ENCODE results near the gene TELO2. TPM values are rescaled to one million over a fixed set of nuclear protein-coding genes. Genes with fewer than 3 reads are reported as not detected.

The TELO2 gene
- total RNA-seq, 4 donors from 2014 or later: 23.1 to 40.0 (median 34.1) TPM

DNA sequence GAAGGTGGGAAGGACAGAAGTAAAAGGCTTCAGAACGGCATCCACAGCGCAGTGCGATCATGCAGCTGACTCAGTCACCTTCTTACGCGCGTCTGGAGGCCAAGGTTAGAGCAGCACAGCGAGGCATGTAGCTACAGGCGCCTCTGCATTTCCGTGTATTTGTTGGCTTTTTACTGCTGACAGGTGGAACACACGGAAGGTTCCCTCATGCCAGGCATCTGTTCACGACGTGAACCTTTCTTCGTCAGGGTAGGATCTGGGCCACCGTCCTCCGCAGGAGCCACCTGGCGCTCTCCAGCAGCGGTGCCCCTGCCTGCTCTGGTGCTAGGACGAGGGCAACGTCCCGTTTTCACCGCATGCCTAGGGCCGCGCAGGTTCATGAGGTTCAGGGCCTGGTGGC, 55.6 kb downstream of the TELO2 start:
- H3K4me3 ChIP-seq (ENCODE audit: low read depth, poor library complexity, severe bottlenecking): no peak overlapping the region
- TF ChIP-seq, protein P1, sequence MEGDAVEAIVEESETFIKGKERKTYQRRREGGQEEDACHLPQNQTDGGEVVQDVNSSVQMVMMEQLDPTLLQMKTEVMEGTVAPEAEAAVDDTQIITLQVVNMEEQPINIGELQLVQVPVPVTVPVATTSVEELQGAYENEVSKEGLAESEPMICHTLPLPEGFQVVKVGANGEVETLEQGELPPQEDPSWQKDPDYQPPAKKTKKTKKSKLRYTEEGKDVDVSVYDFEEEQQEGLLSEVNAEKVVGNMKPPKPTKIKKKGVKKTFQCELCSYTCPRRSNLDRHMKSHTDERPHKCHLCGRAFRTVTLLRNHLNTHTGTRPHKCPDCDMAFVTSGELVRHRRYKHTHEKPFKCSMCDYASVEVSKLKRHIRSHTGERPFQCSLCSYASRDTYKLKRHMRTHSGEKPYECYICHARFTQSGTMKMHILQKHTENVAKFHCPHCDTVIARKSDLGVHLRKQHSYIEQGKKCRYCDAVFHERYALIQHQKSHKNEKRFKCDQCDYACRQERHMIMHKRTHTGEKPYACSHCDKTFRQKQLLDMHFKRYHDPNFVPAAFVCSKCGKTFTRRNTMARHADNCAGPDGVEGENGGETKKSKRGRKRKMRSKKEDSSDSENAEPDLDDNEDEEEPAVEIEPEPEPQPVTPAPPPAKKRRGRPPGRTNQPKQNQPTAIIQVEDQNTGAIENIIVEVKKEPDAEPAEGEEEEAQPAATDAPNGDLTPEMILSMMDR (IDR thresholded peaks at IDR 0.05): no peak
- no peak for TF ChIP-seq POLR2A (IDR thresholded peaks at IDR 0.05)
- intact Hi-C loops (cut with DNase I; ENCODE audit: low total_unique reads): no loop called here
- DNase-seq (ENCODE audit: low spot score in 2 of 2): no peak
- 59 to 65% methylated on average over 22 to 23 of the region's 23 CpGs for WGBS, 2 donors

DNA sequence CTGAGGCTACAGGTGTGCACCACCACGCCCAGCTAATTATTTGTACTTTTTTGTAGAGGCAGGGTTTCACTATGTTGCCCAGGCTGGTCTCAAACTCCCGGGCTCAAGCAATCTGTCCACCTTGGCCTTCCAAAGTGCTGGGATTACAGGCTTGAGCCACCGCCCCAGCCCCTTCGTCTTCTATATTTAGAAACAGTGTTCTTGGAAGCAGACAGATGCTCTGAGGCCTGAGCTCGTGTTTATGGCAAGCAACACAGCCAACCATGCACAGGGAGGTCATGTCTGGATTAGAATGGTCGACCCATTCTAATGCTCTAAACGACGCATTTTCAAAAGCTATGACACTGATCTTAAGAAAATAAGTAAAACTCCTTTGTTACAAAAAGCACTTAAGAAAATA, 56.9 kb downstream of the TELO2 start:
- WGBS, 2 donors: 73 to 82% methylated on average over 8 of the region's 8 CpGs
- H3K4me3 ChIP-seq (ENCODE audit: low read depth, poor library complexity, severe bottlenecking): no peak overlapping the region
- DNase-seq (ENCODE audit: low spot score in 2 of 2): no peak
- TF ChIP-seq, protein P1 (IDR thresholded peaks at IDR 0.05): no peak
- no peak for TF ChIP-seq POLR2A (IDR thresholded peaks at IDR 0.05)
- intact Hi-C loops (cut with DNase I; ENCODE audit: low total_unique reads): no loop called here

DNA sequence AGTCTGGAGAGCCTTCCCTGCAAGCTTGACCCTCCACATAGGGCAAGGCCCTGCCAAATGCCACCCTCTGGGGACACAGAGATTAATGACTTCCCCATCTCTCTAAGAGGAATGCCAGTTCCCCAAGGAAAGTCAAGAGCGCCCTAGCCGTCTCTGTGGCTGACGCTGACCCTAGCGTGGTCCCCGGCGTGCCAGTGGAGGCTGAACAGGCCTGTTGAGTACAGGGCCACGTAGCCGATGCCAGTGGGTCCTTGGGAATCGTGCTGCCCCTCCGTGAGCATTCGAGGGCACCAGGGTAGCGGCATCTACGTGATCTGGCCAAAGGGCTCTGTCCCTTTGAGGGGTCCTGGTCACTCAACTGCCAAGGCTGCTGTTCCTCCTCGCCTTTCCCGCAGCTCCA, 57.5 kb downstream of the TELO2 start:
- H3K4me3 ChIP-seq (ENCODE audit: low read depth, poor library complexity, severe bottlenecking): no peak overlapping the region
- 90 to 94% methylated on average over 15 of the region's 15 CpGs for WGBS, 2 donors
- TF ChIP-seq, protein P1 (IDR thresholded peaks at IDR 0.05): no peak
- no peak for TF ChIP-seq POLR2A (IDR thresholded peaks at IDR 0.05)
- DNase-seq (ENCODE audit: low spot score in 2 of 2): no peak
- intact Hi-C loops (cut with DNase I; ENCODE audit: low total_unique reads): no loop called here

DNA sequence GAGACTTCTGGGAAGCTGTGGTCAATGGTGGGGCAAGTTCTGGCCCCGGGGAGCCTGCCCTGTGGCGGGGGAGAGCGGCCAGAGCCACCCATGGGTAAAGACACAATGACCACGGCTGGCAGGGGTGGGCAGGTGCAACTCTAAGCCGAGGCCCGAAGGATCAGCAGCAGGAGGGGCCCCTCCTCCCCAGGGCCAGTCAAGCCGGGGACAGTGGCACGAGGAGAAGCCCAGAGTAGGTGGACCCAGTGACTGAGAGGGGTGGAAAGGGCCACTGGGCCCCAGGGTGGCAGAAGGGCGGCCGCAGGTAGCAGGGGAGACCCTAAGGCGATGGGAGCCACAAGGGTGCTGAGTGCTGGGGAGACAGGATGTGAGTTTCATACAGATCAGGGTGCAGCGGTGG, 58.0 kb downstream of the TELO2 start:
- 94% methylated on average over 12 of the region's 12 CpGs for whole genome bisulfite sequencing, 2 donors
- intact Hi-C loops (cut with DNase I; ENCODE audit: low total_unique reads): no loop called here

DNA sequence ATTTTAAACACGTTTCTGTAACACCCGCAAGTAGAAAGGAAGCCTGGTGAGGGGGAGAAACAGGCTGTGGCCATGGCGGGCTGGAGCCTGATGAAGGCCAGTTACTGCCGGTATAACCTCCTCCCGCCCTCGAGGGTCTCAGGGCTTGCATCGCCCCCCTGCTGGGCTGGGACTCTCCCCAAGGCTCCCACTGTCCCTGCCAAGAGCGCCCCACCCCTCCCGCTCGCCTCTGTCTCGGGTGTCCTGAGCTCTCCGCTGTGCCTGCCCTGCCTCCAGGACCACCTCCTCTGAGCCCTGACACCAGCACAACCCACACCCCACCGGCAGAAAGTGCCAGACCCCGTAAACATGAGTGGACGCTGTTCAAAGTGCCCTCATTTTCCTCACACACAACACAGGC, 59.0 kb downstream of the TELO2 start:
- intact Hi-C loops (cut with DNase I; ENCODE audit: low total_unique reads): no loop called here
- WGBS, 2 donors: 84 to 90% methylated on average over 15 of the region's 15 CpGs
- TF ChIP-seq, protein P1 (IDR thresholded peaks at IDR 0.05): no peak
- no peak for TF ChIP-seq POLR2A (IDR thresholded peaks at IDR 0.05)
- H3K4me3 ChIP-seq (ENCODE audit: low read depth, poor library complexity, severe bottlenecking): no peak overlapping the region
- no peak for DNase-seq (ENCODE audit: low spot score in 2 of 2)

More for the DNA sequence above, 58.0 kb downstream of the TELO2 start:
- TF ChIP-seq, protein P1 (IDR thresholded peaks at IDR 0.05): no peak
- TF ChIP-seq POLR2A (IDR thresholded peaks at IDR 0.05): no peak
- H3K4me3 ChIP-seq (ENCODE audit: low read depth, poor library complexity, severe bottlenecking): no peak overlapping the region
- DNase-seq (ENCODE audit: low spot score in 2 of 2): no peak

Data from lower leg skin (tissue), 4 donors.